Measurements from ENCODE around the gene PLEKHD1.
"Not testable (repeated sequence)": the region's sequence is repeated elsewhere in the genome, so short reads cannot be mapped to it uniquely, and the experiment has no call there.

Gene PLEKHD1

GRCh38 chr14:69484444-69485314, at the start of gene PLEKHD1:
PLEKHD1 (plus strand) TSS chr14:69484728; CDS start chr14:69484966, 238 bp downstream.
- DNase-seq = no peak

- no peak for DNase-seq
These were observed 44.8 kb upstream of the PLEKHD1 start for GRCh38 chr14:69439521-69440270.

GRCh38 chr14:69441948-69442347, 42.6 kb upstream of the PLEKHD1 start:
- DNase-seq = no peak

DNA sequence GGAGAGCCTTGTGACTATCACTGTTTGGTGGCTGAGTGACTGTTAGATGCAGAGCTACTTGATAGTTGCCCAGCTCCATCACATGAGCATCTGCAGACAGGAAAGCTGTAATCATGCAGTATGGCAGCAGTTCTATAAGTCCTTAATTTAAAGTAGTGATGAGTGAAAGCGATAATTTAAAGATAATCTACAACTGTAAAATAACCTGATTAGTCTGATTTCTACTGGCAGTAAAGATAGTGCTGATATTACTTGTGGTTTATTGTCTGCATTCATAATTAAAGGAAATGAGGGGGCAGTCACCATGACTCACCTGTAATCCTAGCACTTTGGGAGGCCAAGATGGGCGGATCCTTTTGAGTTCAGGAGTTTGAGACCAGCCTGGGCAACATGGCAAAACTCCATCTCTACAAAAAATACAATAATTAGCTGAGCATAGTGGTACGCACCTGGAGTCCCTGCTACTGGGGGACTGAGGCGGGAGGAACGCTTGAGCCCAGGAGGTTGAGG, 41.2 kb upstream of the PLEKHD1 start:
- DNase-seq = no peak

- no peak for DNase-seq
These were observed 35.3 kb upstream of the PLEKHD1 start for GRCh38 chr14:69449216-69449615.

DNA sequence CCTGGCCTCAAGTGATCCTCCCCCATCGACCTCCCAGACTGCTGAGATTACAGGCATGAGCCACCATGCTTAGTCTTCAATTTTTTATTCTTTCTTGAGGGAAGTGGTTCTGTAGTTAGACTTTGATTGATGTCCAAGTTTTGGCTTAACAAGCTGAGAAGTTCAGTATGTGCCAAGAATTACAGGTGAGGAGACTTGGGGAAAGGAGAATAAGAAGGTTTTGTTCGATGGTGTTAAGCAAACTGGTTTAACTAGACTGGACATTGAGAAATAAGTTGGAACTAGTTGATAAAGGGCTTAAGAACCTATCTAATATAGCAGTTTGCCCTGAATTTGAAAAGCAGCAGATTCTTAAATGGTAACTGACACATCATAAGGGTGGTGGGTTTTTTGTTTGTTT, 32.6 kb upstream of the PLEKHD1 start:
- DNase-seq = no peak

DNA sequence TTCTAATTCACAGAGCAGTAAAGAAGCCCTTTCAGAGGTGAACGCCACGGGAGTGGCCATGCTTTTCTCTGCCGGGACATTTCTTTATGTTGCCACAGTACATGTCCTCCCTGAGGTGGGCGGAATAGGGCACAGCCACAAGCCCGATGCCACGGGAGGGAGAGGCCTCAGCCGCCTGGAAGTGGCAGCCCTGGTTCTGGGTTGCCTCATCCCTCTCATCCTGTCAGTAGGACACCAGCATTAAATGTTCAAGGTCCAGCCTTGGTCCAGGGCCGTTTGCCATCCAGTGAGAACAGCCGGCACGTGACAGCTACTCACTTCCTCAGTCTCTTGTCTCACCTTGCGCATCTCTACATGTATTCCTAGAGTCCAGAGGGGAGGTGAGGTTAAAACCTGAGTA, 26.2 kb upstream of the PLEKHD1 start:
- no peak for DNase-seq

GRCh38 chr14:69459122-69459521, 25.4 kb upstream of the PLEKHD1 start:
- no peak for DNase-seq

GRCh38 chr14:69460093-69460701, 24.3 kb upstream of the PLEKHD1 start:
- DNase-seq = peak; percentile 88

DNA sequence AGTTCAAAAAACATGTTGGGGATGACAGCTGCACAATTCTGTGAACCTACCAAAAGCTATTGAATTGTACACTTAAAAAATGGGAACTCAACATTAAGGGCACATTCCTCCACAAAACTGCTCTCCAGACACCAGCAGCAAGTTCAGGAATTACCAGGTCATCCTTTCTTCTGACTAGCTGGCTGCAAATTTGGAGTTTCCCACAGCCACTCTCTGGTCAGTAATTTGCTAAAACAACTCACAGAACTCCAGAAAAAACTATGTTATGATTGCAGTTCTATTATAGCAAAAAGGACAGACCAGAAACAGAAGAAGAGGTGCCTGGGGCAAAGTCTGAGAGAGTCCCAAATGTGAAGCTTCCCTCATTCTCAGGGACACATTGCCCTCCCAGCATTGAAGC, 20.1 kb upstream of the PLEKHD1 start:
- DNase-seq = no peak

DNA sequence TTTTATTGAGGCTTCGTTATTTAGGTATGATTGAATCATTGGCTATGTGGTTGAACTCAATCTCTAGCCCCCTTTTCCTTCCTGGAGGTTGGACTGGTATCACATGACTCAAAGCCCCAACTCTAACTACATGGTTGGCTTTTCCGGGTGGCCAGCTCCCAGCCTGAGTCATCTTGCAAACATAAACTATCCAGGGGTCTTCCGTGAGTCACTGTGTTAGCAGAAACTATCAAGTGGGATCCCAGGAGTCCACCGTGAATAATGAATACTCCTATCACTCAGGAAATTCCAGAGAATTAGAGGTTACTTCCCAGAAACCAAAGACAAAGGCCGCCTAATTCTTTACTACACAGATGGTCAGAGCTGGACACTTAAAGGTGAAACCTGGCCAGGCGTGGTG, 19.7 kb upstream of the PLEKHD1 start:
- peak; percentile 94 for DNase-seq

DNA sequence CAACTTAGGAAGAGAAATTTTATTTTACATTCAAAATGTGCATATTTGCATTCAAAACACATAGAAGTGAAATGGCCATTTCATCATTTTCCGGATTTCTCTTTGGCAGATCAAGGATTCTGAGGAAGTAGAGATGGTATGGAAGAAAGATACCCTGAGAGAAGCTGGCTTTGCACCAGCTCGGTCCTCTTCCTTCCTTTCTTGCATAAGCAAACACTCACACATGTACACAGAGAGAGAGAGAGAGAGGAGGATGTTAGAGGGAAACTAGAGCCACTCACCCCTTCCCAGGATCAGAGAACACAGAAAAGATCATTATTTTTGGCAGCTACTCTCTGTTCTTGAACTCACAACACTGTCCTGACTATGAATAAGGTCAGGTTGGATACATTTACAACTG, 15.6 kb upstream of the PLEKHD1 start:
- no peak for DNase-seq

DNA sequence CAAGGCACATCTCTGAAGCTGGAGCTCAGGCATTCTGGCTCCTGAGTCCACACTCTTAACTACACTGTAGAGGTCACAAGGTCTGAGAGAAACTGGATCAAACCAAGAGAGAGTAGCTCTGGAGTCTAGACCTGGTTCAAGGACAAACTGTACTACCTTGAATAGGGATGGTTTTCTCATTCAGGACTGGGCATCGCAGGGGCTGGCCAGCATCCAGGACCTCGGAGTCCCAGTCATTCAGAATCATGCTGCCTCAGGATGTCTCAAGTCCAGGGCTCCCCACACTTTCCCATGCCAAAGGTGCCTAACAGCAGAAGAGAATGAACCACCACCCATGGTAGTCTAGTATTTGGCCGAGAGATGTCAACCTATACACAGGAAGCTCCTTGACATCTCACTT, 13.1 kb upstream of the PLEKHD1 start:
- no peak for DNase-seq

DNA sequence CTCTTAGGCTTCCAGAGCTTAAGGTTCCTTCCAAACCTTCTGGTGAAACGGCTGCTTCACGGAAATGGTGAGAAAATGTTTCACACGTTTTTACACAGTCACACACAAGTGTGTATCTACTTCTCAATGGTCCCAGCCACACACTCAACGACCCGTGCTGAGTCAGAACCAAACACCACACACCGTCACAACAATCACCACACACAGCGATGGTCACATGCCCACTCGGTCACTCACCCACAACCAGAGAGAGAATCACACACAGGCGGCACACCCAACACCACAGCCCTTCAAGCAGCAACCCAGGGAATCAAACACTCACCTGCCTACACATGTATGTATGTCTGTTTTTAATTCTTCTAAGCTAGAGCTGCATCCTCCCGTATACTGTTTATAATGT, 12.6 kb upstream of the PLEKHD1 start:
- DNase-seq = no peak

DNA sequence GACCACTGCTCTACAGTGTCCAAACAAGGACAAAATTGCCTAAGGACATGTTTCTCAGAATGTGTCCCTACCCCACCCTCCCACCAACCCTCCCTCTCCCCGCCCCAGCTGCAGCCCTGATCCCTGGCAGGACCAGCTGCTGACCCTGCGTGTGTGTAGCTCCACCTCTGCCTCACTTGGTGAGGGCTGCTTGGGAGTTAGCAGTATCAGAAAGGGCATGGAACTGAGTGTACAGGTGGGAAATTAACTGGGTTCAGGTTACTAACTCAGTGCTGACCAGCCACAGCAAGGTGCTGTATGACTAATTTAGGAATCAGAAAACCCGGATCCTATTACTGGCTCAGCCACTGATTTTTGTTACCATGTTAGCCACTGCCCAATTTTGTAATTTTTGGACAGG, 11.3 kb upstream of the PLEKHD1 start:
- no peak for DNase-seq

DNA sequence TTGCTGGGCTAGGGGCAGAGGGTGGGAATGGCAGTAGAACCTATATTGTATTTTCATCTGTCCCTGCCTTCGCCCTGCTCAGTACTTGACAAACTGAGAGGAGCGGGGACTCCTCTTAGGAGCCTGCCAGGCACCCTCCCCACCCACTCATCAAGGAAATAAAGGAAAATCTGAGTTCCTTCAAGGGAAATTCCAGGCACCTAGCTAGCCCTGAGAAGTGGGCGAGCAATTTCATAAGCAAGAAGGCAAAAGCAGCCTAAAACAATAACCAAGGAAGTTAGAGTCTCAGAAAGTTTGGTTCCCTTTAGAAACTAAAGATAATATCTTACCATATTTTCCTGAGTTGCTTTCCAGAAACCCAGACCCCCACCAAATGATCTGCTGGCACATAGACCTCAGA, 10.6 kb upstream of the PLEKHD1 start:
- no peak for DNase-seq

GRCh38 chr14:69475194-69475818, 9.2 kb upstream of the PLEKHD1 start:
- peak; percentile 18 for DNase-seq

DNA sequence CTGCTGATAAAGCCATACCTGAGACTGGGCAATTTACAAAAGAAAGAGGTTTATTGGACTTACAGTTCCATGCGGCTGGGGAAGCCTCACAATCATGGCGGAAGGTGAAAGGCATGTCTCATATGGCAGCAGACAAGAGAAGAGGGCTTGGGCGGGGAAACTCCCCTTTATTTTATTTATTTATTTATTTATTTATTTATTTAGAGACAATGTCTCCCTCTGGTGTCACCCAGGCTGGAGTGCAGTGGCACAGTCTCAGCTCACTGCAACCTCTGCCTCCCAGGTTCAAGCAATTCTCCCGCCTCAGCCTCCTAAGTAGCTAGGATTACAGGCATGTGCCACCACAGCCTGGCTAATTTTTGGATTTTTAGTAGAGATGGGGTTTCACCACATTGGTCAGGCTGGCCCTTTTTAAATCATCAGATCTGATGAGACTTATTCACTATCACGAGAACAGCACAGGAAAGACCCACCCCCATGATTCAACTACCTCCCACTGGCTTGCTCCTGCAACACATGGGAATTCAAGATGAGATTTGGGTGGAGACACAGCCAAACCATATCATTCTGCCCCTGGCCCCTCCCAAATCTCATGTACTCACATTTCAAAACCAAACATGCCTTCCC, 7.6 kb upstream of the PLEKHD1 start:
- not testable (repeated sequence) for DNase-seq

- DNase-seq = not testable (repeated sequence)
These were observed 6.5 kb upstream of the PLEKHD1 start for GRCh38 chr14:69478055-69478454.

- DNase-seq = no peak
These were observed 4.8 kb upstream of the PLEKHD1 start for GRCh38 chr14:69479696-69480095.

DNA sequence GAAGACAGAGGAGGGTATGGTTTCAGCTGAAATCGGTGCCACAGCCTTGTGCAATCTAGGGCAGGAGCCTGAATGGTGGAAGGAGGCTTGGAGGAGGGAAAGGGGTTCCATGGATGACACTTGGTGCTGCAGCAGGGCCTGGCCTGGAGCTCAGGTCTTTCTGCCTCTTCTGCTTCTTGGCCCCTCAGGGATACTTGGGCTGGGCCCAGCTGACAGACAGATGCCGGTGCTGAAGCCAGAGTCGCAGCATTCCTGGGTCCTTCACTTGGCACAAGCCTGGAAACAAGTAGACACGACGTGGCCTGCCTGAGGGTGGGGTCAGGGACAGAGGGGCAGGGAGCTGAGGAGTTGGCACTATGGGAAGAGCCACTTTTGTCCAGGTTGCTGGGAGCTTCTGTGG, 4.4 kb upstream of the PLEKHD1 start:
- DNase-seq = no peak

DNA sequence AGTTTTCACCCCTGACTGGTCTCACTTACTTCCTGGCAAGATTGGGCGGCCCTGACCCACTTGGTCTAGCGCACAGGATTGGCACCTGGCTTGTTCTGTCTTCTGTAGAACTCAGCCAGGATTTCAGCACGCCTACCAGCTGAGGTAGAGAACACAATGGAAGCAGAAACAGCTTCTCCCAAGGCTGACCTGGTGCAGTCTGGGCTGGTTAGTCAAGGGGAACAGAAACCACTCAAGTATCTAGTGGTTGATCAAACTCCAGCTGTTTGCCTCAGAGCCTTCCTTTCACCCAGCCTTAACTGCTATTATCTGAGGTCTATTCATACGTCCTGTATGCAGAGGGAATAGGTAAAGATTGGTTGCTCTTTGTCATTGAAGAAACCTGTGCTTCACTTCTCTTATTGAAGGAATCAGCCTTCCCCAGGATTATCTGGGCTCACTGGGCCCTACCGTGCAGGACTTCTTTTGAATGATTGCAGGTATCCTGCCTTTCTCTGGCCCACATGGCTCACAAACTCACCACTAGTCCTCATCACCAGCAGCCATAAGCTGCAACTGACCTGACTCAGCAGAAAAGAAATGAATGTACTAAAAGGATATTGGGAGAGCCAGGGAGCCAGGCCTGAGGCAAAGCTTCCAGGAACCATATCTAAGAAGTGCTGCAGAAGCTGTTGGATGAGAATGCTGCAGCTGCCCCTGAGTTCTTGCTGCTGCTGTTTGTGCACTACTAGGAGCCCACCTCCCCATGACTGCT, 2.5 kb upstream of the PLEKHD1 start:
- DNase-seq = no peak

Data from EL (cell line).